Activated T-helper 1 cell treated with anti-CD3 and anti-CD28 coated beads, Interleukin-12 subunit alpha, Interleukin-12 subunit beta, Interleukin-2, Interleukin-4 antibody, amounts not matched to agents 30 ng/mL and 10 ng/mL and 1 ng/mL, durations not matched to agents 14 hours and 24 hours and 36 hours (primary cell): ENCODE results near the gene GALNT10. TPM values are rescaled to one million over a fixed set of nuclear protein-coding genes. Genes with fewer than 3 reads are reported as not detected.

Source experiments
- DNase-seq: peaks from one replicate; pipeline ENCODE4 v3.0.0; 2021; ENCODE audit warnings: low spot score
- H3K27ac Mint-ChIP-seq: one replicate; pipeline ENCODE4 v1.8.0; 2021; ENCODE audit warnings: mild to moderate bottlenecking, mixed read lengths
- H3K27me3 Mint-ChIP-seq: one replicate; pipeline ENCODE4 v1.8.0; 2022; ENCODE audit warnings: mild to moderate bottlenecking, moderate library complexity, mixed read lengths; ENCODE audit not compliant: insufficient read depth
- H3K36me3 Mint-ChIP-seq: one replicate; pipeline ENCODE4 v1.8.0; 2021; ENCODE audit warnings: low read depth, mixed read lengths
- H3K4me1 Mint-ChIP-seq: one replicate; pipeline ENCODE4 v1.8.0; 2021; ENCODE audit warnings: low read depth, mixed read lengths
- H3K4me3 Mint-ChIP-seq: one replicate; pipeline ENCODE4 v1.8.0; 2021; ENCODE audit warnings: mild to moderate bottlenecking, moderate library complexity, mixed read lengths
- H3K9me3 Mint-ChIP-seq: one replicate; pipeline ENCODE4 v1.8.0; 2021; ENCODE audit warnings: mixed read lengths
- intact Hi-C: fragments of 100-400 bp; cut with micrococcal nuclease; formaldehyde crosslinking; loops from one replicate; pipeline ENCODE4 v1.15.1; 2024
- total RNA-seq: library from RNA; stranded (reverse); gene quantifications from 2 replicates; pipeline ENCODE4 v1.2.3, GENCODE V29; 2022

The GALNT10 gene
- total RNA-seq, 1 donor from 2014 or later = 55.6 TPM

- Mint-ChIP-seq H3K27ac (no peak overlapping the region), H3K9me3 (no peaks in the 10 kb centered on the region), H3K36me3 (peaks cover 42% of the 10 kb centered on the region), H3K4me3 (no peak overlapping the region), H3K27me3 (no peaks in the 10 kb centered on the region), H3K4me1 (no peaks in the 10 kb centered on the region)
- intact Hi-C loops = no loop called here
- DNase-seq = no peak
Observed at GRCh38 chr5:154335065-154335448, 144.5 kb downstream of the GALNT10 start.

DNA sequence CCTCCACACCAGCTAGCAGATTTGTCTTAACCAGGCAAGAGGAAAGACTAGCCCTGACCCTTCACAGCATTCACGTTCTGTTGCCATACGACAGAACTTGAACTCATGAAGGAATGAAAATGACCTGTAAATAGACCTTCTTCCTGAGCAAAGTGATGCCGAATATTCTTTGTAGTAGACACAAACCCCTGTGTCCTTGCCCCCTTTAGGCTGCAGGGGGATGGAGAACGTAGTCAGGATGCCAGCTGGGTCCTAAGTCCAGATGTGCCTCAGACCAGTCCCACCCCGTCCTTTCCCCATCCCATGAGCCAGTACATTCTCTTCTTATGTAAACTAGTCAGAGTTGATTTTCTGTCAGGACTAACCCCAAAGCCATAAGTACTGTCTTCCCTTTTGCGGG is 151.1 kb downstream of the GALNT10 start:
- intact Hi-C loops = no loop called here
- no peaks in the 10 kb centered on the region for H3K9me3 Mint-ChIP-seq
- H3K27ac Mint-ChIP-seq = no peak overlapping the region
- H3K27me3 Mint-ChIP-seq = no peaks in the 10 kb centered on the region
- H3K4me1 Mint-ChIP-seq = peaks cover 5% of the 10 kb centered on the region
- H3K4me3 Mint-ChIP-seq = no peak overlapping the region
- H3K36me3 Mint-ChIP-seq = peaks cover 28% of the 10 kb centered on the region
- DNase-seq = no peak

GRCh38 chr5:154342211-154342610 is 151.7 kb downstream of the GALNT10 start:
- Mint-ChIP-seq H3K4me3 (no peak overlapping the region), H3K4me1 (peaks cover 5% of the 10 kb centered on the region), H3K27me3 (no peaks in the 10 kb centered on the region), H3K9me3 (no peaks in the 10 kb centered on the region), H3K36me3 (peaks cover 28% of the 10 kb centered on the region), H3K27ac (no peak overlapping the region)
- no peak for DNase-seq
- intact Hi-C loops = no loop called here

GRCh38 chr5:154342963-154343362 is 152.4 kb downstream of the GALNT10 start:
- Mint-ChIP-seq H3K9me3 (no peaks in the 10 kb centered on the region), H3K4me3 (no peak overlapping the region), H3K27me3 (no peaks in the 10 kb centered on the region), H3K36me3 (peaks cover 21% of the 10 kb centered on the region), H3K27ac (no peak overlapping the region), H3K4me1 (peaks cover 5% of the 10 kb centered on the region)
- intact Hi-C loops = no loop called here
- DNase-seq = no peak

GRCh38 chr5:154344461-154344860 is 153.9 kb downstream of the GALNT10 start:
- no peak for DNase-seq
- H3K36me3 Mint-ChIP-seq = peaks cover 17% of the 10 kb centered on the region
- H3K27ac Mint-ChIP-seq = no peak overlapping the region
- no peak overlapping the region for H3K4me3 Mint-ChIP-seq
- peaks cover 5% of the 10 kb centered on the region for H3K4me1 Mint-ChIP-seq
- intact Hi-C loops = no loop called here
- no peaks in the 10 kb centered on the region for H3K9me3 Mint-ChIP-seq
- no peaks in the 10 kb centered on the region for H3K27me3 Mint-ChIP-seq

DNA sequence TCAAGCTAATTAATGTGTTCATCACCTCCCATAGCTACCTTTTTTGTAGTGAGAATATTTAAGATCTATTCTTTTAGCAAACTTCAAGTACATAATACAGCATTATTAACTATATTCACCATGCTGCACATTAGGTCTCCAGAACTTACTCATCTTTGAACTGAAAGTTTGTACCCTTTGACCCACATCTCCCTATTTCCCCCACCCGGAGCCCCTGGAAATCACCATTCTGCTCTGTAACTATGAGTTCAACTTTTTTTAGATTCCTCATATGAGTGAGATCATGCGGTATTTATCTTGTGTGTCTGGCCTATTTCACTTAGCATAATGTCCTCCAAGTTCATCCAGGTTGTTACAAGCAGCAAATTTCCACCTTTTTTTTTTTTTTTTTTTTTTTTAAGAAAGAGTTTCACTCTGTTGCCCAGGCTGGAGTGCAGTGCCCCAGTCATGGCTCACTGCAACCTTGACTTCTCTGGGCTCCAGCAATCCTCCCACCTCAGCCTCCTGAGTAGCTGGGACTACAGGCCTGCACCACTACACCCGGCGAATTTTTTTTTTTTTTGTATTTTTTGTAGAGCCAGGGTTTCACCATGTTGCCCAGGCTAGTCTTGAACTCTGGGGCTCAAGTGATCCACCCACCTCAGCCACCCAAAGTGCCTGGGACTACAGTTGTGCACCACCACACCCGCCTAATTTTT is 154.9 kb downstream of the GALNT10 start:
- peaks cover 21% of the 10 kb centered on the region for H3K36me3 Mint-ChIP-seq
- H3K4me3 Mint-ChIP-seq = no peak overlapping the region
- intact Hi-C loops = no loop called here
- H3K27ac Mint-ChIP-seq = no peak overlapping the region
- no peaks in the 10 kb centered on the region for H3K9me3 Mint-ChIP-seq
- peaks cover 8% of the 10 kb centered on the region for H3K4me1 Mint-ChIP-seq
- H3K27me3 Mint-ChIP-seq = no peaks in the 10 kb centered on the region
- DNase-seq = no peak

GRCh38 chr5:154346427-154346826 is 155.9 kb downstream of the GALNT10 start:
- Mint-ChIP-seq H3K36me3 (peaks cover 21% of the 10 kb centered on the region), H3K27me3 (no peaks in the 10 kb centered on the region), H3K27ac (no peak overlapping the region), H3K4me1 (peaks cover 10% of the 10 kb centered on the region), H3K4me3 (no peak overlapping the region), H3K9me3 (no peaks in the 10 kb centered on the region)
- intact Hi-C loops = no loop called here
- DNase-seq = no peak

- H3K27me3 Mint-ChIP-seq = no peaks in the 10 kb centered on the region
- DNase-seq = no peak
- intact Hi-C loops = loop anchor here (5.0 kb wide), 1 partner anchor 32 kb away; no protein-coding TSS in a partner anchor
- peaks cover 20% of the 10 kb centered on the region for H3K4me1 Mint-ChIP-seq
- H3K36me3 Mint-ChIP-seq = peaks cover 12% of the 10 kb centered on the region
- no peaks in the 10 kb centered on the region for H3K9me3 Mint-ChIP-seq
- H3K4me3 Mint-ChIP-seq = no peak overlapping the region
- no peak overlapping the region for H3K27ac Mint-ChIP-seq
Observed at GRCh38 chr5:154349626-154350264, 159.2 kb downstream of the GALNT10 start.

- Mint-ChIP-seq H3K36me3 (peaks cover 6% of the 10 kb centered on the region), H3K9me3 (no peaks in the 10 kb centered on the region), H3K4me3 (no peak overlapping the region), H3K4me1 (peaks cover 27% of the 10 kb centered on the region), H3K27ac (no peak overlapping the region), H3K27me3 (no peaks in the 10 kb centered on the region)
- intact Hi-C loops = loop anchor here (5.0 kb wide), 1 partner anchor 34 kb away; no protein-coding TSS in a partner anchor
- DNase-seq = no peak
Observed at GRCh38 chr5:154351141-154351540, 160.6 kb downstream of the GALNT10 start.

- Mint-ChIP-seq H3K4me3 (no peak overlapping the region), H3K36me3 (peaks cover 6% of the 10 kb centered on the region), H3K27me3 (no peaks in the 10 kb centered on the region), H3K4me1 (peaks cover 30% of the 10 kb centered on the region), H3K9me3 (no peaks in the 10 kb centered on the region), H3K27ac (no peak overlapping the region)
- DNase-seq = no peak
- intact Hi-C loops = loop anchor here (5.0 kb wide), 1 partner anchor 34 kb away; no protein-coding TSS in a partner anchor
Observed at GRCh38 chr5:154351566-154351965, 161.0 kb downstream of the GALNT10 start.

- H3K4me1 Mint-ChIP-seq = peaks cover 30% of the 10 kb centered on the region
- peaks cover 6% of the 10 kb centered on the region for H3K36me3 Mint-ChIP-seq
- H3K4me3 Mint-ChIP-seq = no peak overlapping the region
- H3K27ac Mint-ChIP-seq = peak overlapping the region; percentile 12
- intact Hi-C loops = loop anchor here (5.0 kb wide), 1 partner anchor 36 kb away; no protein-coding TSS in a partner anchor
- no peaks in the 10 kb centered on the region for H3K9me3 Mint-ChIP-seq
- DNase-seq = no peak
- no peaks in the 10 kb centered on the region for H3K27me3 Mint-ChIP-seq
Observed at GRCh38 chr5:154352960-154353548, 162.5 kb downstream of the GALNT10 start.

- H3K4me3 Mint-ChIP-seq = no peak overlapping the region
- peaks cover 5% of the 10 kb centered on the region for H3K36me3 Mint-ChIP-seq
- peaks cover 35% of the 10 kb centered on the region for H3K4me1 Mint-ChIP-seq
- no peaks in the 10 kb centered on the region for H3K27me3 Mint-ChIP-seq
- H3K9me3 Mint-ChIP-seq = no peaks in the 10 kb centered on the region
- DNase-seq = no peak
- H3K27ac Mint-ChIP-seq = no peak overlapping the region
- intact Hi-C loops = no loop called here
Observed at GRCh38 chr5:154355129-154355611, 164.6 kb downstream of the GALNT10 start.

DNA sequence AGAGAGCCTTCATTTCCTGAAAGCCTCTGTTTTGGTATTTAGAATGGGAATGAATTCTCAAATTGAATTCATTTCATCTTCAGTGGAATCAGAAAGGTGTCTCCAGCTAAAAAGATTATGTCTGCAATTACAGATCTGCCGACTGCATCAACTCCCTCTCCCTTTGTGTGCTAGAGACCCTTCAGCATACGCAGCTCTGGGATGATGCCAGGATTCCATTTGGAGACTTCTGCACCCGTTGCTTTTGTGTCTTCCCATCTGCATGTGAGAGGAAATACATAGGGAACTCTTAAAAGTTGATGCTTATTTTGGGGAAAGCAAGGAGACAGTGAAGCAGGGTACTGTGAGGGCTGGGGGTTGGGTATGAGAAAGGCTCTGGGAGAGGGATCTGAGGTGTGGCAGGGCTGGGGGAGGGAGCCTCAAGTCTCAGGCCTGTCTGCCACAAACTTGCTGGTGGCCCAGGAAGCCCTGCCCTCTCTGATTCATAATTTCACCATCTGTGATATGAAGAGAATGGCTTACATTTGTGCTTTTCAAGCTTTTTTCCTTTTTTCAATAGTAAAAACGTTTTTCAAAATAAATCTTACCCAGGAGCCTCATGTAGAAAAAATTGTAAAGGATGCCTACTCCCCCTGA is 165.6 kb downstream of the GALNT10 start:
- no peak for DNase-seq
- no peak overlapping the region for H3K4me3 Mint-ChIP-seq
- H3K27me3 Mint-ChIP-seq = no peaks in the 10 kb centered on the region
- intact Hi-C loops = no loop called here
- H3K4me1 Mint-ChIP-seq = peaks cover 33% of the 10 kb centered on the region
- peaks cover 3% of the 10 kb centered on the region for H3K36me3 Mint-ChIP-seq
- H3K9me3 Mint-ChIP-seq = no peaks in the 10 kb centered on the region
- no peak overlapping the region for H3K27ac Mint-ChIP-seq
